Right lobe of liver (tissue), 4 donors: ENCODE measurements around the gene PLXNA3.

Experiments
- CTCF ChIP-seq, 4 donors: fragments of 200-600 bp in 3 of 4; fragments of 450-650 bp in 1 of 4; IDR thresholded peaks; one replicate each; pipeline versions ENCODE4 v1.5.1 to v1.8.0; 2016 to 2022; ENCODE audit warnings: antibody characterized with exemption in 4 of 4, mild to moderate bottlenecking in 2 of 4
- POLR2A ChIP-seq: fragments of 450-650 bp; IDR thresholded peaks from one replicate; pipeline ENCODE4 v1.6.1; 2017; ENCODE audit warnings: antibody characterized with exemption, mild to moderate bottlenecking
- donor health status: DM: no; HTN: no; CAD: no.
- donor health status: DM: no; HTN: no; CAD: no.
- donor health status: DM: no; HTN: yes; CAD: no.

- TF ChIP-seq POLR2A (no peak), CTCF (IDR thresholded peaks at IDR 0.05) (no peak)
These were observed 13.3 kb upstream of the PLXNA3 start for GRCh38 chrX:154444755-154445246.
